GM18951 (cell line): ENCODE measurements around the gene ARHGEF39.

ENCODE experiments used
- POLR2A ChIP-seq: IDR thresholded peaks from 4 replicates; pipeline ENCODE4 v1.6.1; 2011; ENCODE audit warnings: mild to moderate bottlenecking; ENCODE audit not compliant: insufficient read length, insufficient read depth; ENCODE audit errors: extremely low read depth
- in situ Hi-C: fragments of 300-500 bp; cut with MboI; formaldehyde crosslinking; loops from one replicate; pipeline ENCODE4 v1.12.0; 2022; ENCODE audit warnings: low sequenced_read_pairs, mixed read lengths, inconsistent platforms; ENCODE audit not compliant: unreplicated experiment

ARHGEF39 gene

DNA sequence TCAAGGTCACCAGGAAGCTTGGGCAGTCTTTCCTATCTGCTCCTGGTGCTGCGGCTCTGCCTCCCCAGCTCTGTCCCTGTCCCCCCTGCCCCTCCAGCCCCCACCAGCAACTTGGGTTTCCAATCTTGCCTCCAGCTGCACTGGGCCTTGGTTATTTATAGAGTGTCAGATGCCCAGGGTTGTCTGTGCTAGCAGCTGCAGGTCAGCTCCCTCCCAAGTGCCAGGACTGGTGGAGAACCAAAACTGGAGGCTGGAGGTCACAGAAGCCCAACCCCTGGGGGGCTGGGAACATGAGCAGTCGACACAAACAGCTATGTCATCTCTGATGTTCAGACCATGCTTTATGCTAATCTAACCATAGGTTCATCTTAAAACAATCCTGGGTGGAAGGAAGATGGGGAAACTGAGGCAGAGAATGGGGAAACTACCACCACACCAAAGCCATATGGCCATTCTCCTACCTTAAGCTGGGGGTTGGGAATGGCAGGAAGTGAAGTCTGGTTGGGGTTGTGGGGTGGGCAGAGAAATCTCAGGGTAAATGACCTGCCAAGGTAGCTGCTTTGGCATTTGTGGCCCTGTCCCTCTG lies 23.1 kb upstream of the ARHGEF39 start:
- in situ Hi-C loops, result no loop called here
- no peak for TF ChIP-seq POLR2A

DNA sequence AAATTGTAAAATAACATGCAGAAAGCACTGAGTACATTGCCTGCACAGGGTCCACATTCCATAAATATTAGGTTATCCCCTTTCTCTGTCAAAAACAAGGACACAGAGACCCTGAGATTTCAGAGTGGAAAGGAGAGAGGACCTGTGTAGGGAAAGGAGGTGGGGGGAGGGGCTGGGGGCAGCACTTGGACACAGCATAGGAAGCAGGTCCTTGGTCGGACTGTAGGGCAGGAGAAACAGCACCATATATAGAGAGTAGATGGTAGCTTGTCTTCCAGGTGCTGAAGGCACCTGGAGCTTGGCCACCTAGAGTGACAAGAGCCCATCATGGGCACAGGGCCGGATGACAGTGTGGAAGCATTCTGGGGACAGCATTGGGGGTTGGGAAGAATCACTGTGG lies 22.3 kb upstream of the ARHGEF39 start:
- TF ChIP-seq POLR2A, result no peak
- in situ Hi-C loops, result no loop called here

DNA sequence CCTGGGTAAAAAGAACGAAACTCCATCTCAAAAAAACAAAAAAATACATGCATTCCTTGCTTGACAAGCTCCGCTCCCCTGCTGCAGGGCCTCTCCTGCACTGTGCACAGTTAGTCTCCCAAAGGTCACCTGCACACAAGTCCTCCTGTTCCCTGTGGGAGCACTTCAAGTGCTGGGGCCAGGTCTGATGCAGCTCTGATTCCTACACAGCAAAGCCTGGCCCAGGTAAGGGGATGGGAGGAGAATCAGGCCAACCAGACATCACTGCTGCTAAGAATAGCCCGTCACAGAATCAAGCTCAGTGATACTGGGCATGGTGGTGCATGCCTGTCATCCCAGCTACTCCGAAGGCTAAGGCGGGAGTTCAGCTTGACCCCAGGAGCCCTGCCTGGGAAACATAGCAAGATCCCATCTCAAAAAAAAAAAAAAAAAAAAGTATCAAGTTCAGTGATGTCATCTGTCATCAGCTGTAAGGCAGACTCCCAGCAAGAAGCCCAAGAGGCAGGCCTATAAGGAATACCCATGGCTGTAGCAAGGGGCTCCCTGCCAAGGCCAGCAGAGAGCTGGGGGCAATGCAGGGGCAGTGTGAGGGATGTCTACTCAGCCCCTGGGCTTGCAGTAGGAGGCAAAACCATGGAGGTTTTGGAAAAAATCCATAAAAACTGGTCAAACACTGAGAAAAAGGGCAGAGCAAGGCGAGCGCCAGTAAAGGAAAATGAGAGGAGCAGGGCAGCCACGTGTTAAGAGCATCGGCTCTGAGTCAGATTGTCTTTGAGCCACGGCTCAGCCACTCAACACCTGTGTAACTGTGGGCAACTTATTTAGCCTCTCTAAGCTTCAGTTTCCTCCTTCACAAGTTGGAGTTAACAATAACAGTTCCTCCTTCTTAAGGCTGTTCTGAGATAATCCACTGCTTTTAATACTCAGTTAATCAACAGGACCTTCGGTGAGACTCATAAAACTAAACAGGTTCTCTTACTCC lies 21.5 kb upstream of the ARHGEF39 start:
- in situ Hi-C loops, result no loop called here
- no peak for TF ChIP-seq POLR2A

DNA sequence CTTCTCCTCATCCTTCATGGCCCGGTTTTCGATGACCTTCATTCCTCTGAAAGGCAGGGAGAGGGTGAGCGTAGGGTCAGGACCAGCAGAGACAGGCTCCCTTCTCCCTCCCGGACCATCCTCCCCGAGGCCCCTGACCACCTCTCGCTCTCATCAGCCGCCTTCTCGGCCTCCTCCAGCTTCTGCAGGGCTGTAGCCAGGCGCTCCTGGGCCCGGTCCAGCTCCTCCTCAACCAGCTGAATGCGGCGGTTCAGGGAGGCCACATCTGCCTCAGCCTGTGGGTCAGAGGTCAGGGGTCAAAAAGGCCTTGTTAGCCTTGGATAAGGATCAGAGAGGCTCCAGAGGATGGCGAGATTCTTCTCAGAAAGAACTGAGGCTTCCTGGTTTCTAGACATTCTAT lies 20.5 kb upstream of the ARHGEF39 start:
- TF ChIP-seq POLR2A, result no peak
- in situ Hi-C loops, result no loop called here

DNA sequence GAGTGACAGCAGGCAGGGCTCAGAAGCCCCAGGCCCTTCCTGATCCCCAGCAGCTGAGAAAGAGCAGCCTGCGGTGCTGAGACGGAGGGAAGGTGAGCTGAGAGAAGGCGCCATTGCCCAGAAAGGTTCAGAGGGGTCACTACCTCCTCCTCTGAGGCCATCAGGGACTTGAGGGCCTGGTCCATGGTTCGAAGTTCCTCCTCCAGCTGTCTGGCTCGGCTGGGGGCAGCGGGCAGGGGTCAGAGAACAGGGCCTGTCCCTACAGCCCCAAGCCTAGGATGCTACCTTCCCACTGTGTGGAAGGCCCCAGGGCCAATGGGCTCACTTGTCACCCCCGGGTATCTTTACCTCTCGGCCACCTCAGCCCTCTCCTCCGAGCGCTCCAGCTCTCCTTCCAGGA lies 19.9 kb upstream of the ARHGEF39 start:
- TF ChIP-seq POLR2A, result no peak
- in situ Hi-C loops, result no loop called here

DNA sequence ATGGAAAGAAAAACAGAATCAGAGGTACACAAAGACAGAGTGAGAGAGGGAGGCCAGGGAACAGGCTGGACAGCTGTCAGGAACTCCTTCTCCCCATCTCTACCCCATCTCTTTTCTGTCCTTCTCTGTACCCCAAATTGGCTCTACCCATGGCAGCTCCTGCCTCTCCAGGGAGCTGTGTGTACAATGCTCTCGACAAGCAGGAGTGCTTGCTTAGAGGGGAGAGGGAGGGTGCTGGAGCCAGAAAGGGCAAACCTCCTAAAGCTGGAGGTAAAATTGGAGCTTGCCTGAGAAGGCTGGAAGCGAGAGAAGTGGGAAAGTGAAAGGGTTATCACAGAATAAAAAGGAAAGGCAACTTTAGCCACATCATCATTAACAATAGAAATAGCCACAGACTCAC lies 18.3 kb upstream of the ARHGEF39 start:
- no peak for TF ChIP-seq POLR2A
- in situ Hi-C loops, result no loop called here

DNA sequence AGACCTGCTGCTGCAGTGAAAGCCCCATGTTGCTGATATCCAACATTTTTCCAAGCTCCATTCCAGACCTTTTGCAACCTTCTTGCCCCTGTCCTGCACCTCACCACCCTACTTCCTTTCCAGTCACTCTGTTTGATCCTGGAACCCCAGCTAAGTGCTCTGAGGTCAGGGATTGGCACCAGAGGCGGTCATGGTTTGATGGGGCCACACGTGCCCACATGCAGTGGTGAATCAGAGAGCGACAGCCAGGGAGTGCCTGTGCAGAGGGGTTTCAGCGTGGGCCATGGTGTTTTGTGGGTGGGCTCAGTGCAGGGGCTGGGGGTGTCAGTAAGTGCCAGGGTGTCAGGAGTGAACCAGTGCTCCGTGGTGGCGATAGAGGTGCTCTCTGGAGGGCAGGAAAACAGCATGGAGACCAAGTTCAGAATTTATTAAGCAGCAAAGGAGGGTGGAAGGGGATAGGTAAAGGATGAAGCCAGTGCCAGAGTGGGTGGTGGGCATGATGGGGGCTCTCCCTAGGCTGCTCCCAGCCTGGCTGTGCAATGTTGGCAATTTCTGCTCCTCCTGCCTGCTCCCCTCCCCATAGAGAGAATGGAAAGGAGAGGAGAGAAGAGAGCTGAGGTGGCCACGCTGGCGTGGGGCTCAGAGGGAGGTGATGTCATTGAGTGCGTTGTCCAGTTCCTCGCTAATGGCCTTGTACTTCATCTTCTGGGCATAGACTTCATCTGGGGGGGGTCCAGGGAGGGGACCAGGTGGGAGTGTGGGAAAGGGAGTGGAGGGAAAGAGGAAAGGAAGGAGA lies 17.7 kb upstream of the ARHGEF39 start:
- in situ Hi-C loops, result no loop called here
- TF ChIP-seq POLR2A, result no peak

DNA sequence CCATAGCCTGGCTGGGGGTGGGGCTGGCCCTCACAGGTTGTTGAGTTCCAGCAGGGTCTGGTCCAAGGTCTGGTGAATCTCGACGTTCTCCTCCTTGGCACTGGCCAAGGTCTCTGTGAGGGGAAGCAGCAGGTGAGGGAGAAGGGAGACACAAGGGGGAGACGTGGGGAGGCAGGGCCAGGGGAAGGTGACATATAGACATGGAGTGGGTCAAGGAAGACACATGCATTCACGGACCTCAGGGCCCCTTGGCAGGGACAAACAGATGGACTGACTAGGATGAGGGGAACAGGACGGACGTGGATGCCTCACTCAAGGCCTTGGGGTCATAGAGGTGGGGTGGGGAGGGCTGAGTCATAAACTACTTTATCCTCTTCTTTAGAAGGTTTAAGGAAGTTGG lies 17.1 kb upstream of the ARHGEF39 start:
- TF ChIP-seq POLR2A, result no peak
- in situ Hi-C loops, result no loop called here

DNA sequence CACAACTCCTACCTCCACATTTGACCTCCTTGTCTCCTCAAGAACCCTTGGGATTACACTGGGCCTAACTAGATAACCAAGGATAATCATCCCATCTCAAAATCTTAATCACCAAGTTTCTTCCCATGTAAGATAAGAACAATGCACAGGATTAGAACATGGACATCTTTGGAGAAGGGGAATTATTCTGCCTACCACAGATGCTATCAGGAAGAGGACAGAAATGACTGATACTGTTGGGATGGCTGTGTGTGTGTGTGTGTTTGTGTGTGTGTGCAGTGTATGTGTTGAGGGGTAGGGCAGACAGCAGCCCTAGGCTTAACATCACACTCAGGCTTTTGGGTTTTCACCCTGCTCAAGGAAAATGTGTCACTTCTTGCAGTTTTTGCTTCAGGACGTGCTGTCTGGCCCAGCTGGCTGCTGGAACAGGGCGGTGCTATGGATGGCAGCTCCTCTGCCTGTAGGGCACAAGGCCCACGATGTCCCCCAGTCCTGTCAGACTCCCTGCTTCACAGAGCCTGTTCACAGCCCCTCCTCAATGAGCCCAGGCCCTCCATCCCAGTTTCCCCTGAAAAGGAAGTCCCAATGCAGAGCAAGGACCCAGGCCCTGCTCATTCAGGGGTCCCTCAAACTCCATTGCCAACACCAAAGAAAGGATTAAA lies 16.5 kb upstream of the ARHGEF39 start:
- in situ Hi-C loops, result no loop called here
- TF ChIP-seq POLR2A, result no peak

DNA sequence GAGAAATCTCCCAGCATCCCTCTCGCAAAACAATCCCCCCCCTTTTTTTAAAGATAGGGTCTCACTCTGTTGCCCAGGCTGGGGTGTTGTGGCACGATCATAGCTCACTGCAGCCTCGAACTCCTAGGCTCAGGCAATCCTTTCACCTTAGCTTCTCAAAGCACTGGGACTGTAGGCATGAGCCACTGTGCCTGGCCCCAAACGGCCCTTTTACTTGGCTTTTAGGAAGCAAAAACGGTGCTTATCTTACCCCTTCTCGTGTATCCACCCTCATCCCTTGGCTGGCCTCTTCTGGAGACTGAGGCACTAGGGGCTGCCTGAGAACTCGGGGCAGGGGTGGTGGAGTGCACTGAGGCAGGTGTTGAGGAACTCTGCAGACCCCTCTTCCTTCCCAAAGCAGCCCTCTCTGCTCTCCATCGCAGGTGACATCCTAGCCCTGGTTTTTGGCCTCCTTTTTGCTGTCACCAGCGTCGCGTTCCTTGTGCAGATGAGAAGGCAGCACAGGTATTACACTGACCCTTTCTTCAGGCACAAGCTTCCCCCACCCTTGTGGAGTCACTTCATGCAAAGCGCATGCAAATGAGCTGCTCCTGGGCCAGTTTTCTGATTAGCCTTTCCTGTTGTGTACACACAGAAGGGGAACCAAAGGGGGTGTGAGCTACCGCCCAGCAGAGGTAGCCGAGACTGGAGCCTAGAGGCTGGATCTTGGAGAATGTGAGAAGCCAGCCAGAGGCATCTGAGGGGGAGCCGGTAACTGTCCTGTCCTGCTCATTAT lies 15.5 kb upstream of the ARHGEF39 start:
- in situ Hi-C loops, result no loop called here
- peak; percentile 18 for TF ChIP-seq POLR2A

DNA sequence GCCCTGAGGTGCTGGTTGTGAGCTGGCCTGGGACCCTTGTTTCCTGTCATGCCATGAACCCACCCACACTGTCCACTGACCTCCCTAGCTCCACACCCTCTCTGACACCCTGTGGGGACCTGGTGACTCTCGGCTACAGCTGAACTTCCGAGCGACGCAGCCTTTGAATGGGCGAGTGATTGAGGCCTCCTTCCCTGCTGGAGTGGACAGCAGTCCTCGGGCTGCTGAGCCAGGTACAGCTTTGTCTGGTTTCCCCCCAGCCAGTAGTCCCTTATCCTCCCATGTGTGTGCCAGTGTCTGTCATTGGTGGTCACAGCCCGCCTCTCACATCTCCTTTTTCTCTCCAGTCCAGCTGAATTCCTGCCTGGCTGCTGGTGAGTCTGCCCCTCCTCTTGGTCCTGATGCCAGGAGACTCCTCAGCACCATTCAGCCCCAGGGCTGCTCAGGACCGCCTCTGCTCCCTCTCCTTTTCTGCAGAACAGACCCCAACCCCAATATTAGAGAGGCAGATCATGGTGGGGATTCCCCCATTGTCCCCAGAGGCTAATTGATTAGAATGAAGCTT lies 14.9 kb upstream of the ARHGEF39 start:
- in situ Hi-C loops, result no loop called here

DNA sequence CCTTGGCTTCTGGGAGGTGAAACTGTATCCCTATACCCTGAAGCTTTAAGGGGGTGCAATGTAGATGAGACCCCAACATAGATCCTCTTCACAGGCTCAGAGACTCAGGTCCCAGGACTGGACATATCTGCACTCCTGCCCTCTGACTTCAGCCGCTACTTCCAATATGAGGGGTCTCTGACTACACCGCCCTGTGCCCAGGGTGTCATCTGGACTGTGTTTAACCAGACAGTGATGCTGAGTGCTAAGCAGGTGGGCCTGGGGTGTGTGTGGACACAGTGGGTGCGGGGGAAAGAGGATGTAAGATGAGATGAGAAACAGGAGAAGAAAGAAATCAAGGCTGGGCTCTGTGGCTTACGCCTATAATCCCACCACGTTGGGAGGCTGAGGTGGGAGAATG lies 14.1 kb upstream of the ARHGEF39 start:
- no peak for TF ChIP-seq POLR2A
- in situ Hi-C loops, result no loop called here

More for the DNA sequence above, 14.9 kb upstream of the ARHGEF39 start:
- no peak for TF ChIP-seq POLR2A

DNA sequence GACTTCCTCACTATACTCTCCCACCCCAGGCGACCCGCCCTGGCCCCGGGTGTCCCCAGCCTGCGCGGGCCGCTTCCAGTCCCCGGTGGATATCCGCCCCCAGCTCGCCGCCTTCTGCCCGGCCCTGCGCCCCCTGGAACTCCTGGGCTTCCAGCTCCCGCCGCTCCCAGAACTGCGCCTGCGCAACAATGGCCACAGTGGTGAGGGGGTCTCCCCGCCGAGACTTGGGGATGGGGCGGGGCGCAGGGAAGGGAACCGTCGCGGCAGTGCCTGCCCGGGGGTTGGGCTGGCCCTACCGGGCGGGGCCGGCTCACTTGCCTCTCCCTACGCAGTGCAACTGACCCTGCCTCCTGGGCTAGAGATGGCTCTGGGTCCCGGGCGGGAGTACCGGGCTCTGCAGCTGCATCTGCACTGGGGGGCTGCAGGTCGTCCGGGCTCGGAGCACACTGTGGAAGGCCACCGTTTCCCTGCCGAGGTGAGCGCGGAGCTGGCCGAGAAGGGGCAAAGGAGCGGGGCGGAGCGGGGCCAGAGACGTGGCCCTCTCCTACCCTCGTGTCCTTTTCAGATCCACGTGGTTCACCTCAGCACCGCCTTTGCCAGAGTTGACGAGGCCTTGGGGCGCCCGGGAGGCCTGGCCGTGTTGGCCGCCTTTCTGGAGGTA lies 10.9 kb upstream of the ARHGEF39 start:
- in situ Hi-C loops, result no loop called here

More for the DNA sequence above, 10.9 kb upstream of the ARHGEF39 start:
- TF ChIP-seq POLR2A, result no peak
